Skeletal muscle tissue (tissue), 4 donors: ENCODE measurements around the gene PHLDB1. TPM values are rescaled to one million over a fixed set of nuclear protein-coding genes. Genes with fewer than 3 reads are reported as not detected.

Experiments used
- H3K27ac ChIP-seq: one replicate; pipeline ENCODE4 v1.7.0; 2013; ENCODE audit warnings: mild to moderate bottlenecking, low read depth, low read length, inconsistent platforms
- H3K27me3 ChIP-seq, 3 donors: one replicate each; pipeline ENCODE4 v1.7.0; 2013; ENCODE audit warnings: low read length in 3 of 3; ENCODE audit not compliant: control insufficient read depth in 3 of 3, insufficient read depth in 3 of 3
- H3K36me3 ChIP-seq, 3 donors: one replicate each; pipeline ENCODE4 v1.7.0; 2013; ENCODE audit warnings: low read length in 3 of 3; ENCODE audit not compliant: control insufficient read depth in 3 of 3, insufficient read depth in 3 of 3
- H3K4me1 ChIP-seq, 3 donors: one replicate each; pipeline ENCODE4 v1.7.0; 2013; ENCODE audit warnings: low read length in 3 of 3, mild to moderate bottlenecking in 3 of 3; ENCODE audit not compliant: control insufficient read depth in 3 of 3, insufficient read depth in 3 of 3
- H3K4me3 ChIP-seq, 3 donors: one replicate each; pipeline ENCODE4 v1.7.0; 2013; ENCODE audit warnings: low read length in 3 of 3
- H3K9ac ChIP-seq, 3 donors: one replicate each; pipeline ENCODE4 v1.7.0; 2013; ENCODE audit warnings: low read length in 3 of 3, mild to moderate bottlenecking in 3 of 3, moderate library complexity in 2 of 3, low read depth in 1 of 3
- H3K9me3 ChIP-seq, 3 donors: one replicate each; pipeline ENCODE4 v1.7.0; 2013; ENCODE audit warnings: low read length in 3 of 3; ENCODE audit not compliant: control insufficient read depth in 3 of 3
- total RNA-seq: library from RNA; depleted of rRNA; stranded (reverse); fragments of >200 nt; gene quantifications from one replicate; pipeline ENCODE4 v1.2.3, GENCODE V29; 2014
- donor health status: Osteomylitis.

The PHLDB1 gene
- total RNA-seq, 1 donor from 2014 or later, result 54.8 TPM

DNA sequence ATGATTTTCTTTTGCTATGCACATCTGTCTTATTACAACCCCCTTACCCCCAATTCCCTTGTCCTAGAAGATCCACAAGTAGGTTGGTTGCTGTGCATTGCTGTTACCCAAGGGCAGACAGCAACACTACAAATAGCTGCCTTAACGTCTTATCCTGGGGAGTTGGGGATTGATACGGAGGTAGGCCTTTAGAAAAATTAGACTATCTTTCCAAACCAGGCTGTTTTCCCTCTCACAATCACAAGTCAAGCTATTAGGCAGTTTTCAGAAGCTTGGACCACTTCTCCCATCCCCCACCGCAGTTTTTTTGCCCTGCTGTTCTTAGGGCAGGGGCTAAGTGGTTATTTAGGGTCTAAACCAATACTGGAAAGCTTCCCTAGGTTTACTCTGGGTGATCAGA is 2.8 kb upstream of the PHLDB1 start:
- H3K9ac ChIP-seq, result no peak overlapping the region
- H3K4me1 ChIP-seq, result peaks cover 20 to 37% (median 33%) of the 10 kb centered on the region in 3 donors
- H3K27me3 ChIP-seq, result peaks cover 0 to 9% (median 0%) of the 10 kb centered on the region in 3 donors
- H3K27ac ChIP-seq, result peak overlapping the region; percentile 66
- H3K36me3 ChIP-seq, result peaks cover 15 to 26% (median 23%) of the 10 kb centered on the region in 3 donors
- H3K9me3 ChIP-seq, result no peaks in the 10 kb centered on the region
- H3K4me3 ChIP-seq, result no peak overlapping the region

DNA sequence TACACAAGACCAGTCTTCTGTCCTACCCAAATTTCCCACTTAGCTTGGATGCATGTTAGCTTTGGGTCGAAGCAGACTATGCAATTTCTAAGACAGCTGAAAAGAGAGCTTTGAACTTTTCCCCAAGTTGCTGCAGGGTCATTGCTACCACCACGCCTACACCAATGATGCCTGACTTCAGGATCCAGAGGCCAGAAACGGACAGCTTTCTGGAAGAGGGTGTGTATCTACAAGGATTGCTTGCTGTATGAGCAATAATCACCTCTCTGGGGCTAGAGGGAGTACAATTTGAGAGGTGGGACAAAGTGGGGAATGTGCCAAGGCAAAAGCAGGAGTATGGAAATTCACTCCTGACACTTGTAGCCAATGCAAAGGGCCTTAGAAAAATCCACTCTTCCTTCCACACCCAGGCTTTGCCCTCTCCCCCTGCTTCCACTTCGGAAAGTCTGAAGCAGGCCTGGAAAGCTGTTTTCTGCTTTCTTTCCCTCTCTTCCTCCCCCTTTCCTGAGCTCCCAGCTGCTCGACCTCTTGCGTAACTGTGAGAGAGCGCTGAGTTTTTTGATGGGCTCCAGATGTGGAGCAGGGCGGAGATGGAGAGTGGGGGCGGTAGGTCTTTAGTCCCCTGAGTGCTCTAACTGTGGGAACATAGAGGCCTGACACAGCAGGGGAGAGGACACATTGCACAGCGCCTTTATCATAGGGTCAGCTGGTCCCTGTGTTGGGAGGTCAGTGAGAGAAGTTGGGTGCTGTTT is 2.1 kb upstream of the PHLDB1 start:
- Histone ChIP-seq H3K9me3 (no peaks in the 10 kb centered on the region), H3K36me3 (peaks cover 13 to 18% (median 17%) of the 10 kb centered on the region in 3 donors), H3K4me3 (peak overlapping the region in 1 of 3 donors; percentile 10), H3K27ac (peak overlapping the region; percentile 66), H3K27me3 (peaks cover 0 to 9% (median 0%) of the 10 kb centered on the region in 3 donors), H3K9ac (peak overlapping the region in 2 of 3 donors; percentile 16 to 30), H3K4me1 (peaks cover 24 to 37% (median 33%) of the 10 kb centered on the region in 3 donors)

DNA sequence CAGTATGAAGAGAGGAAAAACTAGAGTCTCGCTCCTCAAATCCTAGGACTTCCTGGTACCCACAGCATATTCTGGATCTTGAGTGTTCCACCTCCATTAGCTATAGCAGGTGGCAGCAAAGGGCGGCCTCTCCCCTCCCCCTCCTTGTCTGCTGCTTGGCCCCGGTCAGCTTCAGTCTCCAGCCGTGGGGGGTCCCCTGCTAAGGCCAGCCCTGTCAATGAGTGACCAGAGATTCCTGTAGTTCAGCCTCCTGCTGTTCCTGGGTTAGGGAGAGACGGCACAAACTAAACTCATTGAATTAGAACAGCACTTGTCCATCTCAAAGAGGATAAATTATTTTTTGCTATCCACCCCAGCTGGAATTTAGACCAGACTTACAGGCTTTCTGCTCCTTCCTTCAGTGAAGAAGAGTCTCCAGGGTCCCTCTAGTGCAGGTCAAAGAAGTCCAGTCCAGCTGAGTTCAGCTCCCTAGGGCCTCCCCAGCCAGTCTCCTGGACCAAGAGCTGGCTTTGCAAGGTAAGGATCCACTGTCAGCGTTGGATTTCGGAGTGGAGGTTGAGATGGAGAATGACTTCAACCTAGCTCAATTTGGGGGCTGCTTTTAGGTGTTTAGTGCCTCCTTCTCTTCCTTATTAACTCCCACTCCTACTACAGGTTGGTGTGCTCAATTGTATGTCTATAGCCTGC is 1.1 kb upstream of the PHLDB1 start:
- Histone ChIP-seq H3K36me3 (peaks cover 10 to 12% (median 11%) of the 10 kb centered on the region in 3 donors), H3K4me1 (peaks cover 24 to 37% (median 36%) of the 10 kb centered on the region in 3 donors), H3K27ac (peak overlapping the region; percentile 66), H3K4me3 (peak overlapping the region in 2 of 3 donors; percentile 33 to 41), H3K9me3 (no peaks in the 10 kb centered on the region), H3K27me3 (peaks cover 0 to 9% (median 0%) of the 10 kb centered on the region in 3 donors), H3K9ac (peak overlapping the region in 1 of 3 donors; percentile 57)

DNA sequence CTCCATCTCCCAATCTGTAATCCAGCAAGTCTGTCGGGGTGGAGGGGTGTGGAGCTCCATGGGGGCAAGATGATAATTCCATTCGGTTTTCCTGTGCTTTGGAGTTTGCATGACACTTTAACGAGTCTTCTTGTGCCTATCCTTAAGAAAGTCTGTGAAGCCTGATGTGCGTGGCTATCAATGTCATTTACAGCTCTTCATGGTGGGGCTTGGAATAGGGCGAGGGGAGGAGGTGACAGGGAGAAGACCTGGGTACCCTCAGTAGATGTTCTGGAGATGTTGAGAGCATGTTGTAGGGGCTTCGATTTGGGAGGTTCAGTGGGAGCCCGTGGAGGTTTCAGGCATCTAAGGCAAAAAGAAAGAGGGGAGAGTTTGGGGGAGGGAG is 579 bp upstream of the PHLDB1 start:
- peaks cover 0 to 9% (median 0%) of the 10 kb centered on the region in 3 donors for H3K27me3 ChIP-seq
- peak overlapping the region; percentile 66 for H3K27ac ChIP-seq
- H3K4me3 ChIP-seq, result peak overlapping the region in 2 of 3 donors; percentile 22 to 33
- H3K36me3 ChIP-seq, result peaks cover 5 to 7% (median 6%) of the 10 kb centered on the region in 3 donors
- no peaks in the 10 kb centered on the region for H3K9me3 ChIP-seq
- peaks cover 24 to 37% (median 37%) of the 10 kb centered on the region in 3 donors for H3K4me1 ChIP-seq
- no peak overlapping the region for H3K9ac ChIP-seq

DNA sequence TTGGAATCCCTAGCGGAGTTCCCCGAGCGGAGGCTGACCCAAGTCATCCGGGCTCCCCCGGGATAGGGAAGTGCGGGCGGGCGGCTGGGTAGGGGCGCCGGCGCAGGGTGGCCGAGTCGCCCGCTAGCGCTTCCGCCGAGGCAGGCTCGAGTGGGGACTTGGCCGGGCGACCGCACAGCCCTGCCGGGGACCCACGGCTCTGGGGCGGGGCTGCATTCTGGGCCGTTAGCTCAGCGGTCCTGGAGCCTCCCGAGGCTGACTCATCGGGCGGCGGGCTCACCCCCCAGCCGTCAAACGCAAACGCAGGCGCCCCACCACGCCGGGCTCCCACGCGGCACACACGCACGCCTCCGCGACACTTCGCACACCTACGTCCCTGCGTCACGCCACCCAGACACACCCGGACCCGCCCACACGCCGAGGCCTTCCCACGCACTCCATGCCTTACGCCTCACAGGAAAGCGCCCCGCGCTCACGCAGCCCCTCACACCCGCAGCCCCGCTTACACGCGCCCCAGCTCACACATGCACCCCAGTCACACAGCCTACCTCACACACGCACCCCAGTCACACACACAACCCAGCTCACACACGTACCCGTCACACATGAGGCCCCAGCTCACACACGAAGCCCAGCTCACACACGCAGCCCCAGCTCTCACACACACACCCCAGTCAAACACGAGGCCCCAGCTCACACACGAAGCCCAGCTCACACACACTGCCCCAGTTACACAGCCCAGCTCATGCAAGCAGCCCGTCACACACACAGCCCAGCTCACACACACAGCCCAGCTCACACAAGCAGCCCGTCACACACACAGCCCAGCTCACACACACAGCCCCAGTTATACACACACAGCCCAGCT is 1.2 kb downstream of the PHLDB1 start:
- Histone ChIP-seq H3K4me3 (peak overlapping the region; percentile 75 to 82 (median 77)), H3K27ac (peak overlapping the region; percentile 88), H3K27me3 (peaks cover 0 to 9% (median 0%) of the 10 kb centered on the region in 3 donors), H3K9me3 (no peaks in the 10 kb centered on the region), H3K4me1 (peaks cover 30 to 44% (median 44%) of the 10 kb centered on the region in 3 donors), H3K36me3 (peaks cover 0 to 5% (median 1%) of the 10 kb centered on the region in 3 donors), H3K9ac (peak overlapping the region; percentile 83 to 89 (median 85))

DNA sequence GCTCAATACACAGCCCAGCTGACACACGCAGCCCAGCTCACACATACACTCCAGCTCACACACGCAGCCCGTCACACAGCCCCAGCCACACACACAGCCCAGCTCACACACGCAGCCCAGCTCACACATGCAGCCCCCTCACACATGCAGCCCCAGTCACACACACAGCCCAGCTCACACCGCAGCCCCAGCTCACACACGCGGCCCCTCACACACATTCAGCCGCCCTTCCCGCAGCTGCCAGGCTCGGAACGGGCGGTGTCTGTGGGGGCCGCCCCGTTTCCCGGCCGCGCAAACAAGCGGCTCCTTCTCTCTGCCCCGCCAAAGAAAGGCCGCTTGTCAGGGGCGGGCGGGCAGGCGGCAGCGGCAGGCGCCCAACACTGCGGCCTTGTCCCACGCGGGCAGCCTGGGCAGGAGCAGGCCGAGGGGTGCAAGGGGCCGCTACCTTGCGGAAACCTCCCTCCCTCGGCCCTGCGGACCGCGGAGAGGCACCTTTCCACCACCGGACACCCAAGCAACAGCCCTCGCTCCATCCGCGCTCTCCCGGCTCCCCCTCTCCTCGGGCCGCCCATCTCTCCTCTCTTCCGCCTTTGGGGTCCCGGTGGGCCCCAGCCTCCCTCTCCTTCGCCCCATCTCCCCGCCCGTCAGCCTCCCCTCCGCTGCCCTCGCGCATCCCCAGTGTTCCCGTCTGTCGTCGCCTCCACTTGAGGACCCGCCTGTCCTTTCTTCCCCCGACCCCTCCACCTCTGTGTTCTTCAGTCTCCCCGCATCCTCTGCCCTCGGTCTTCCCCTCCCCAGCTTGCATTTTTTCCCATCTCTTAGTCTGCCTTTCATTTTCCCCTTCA is 2.2 kb downstream of the PHLDB1 start:
- Histone ChIP-seq H3K27ac (peak overlapping the region; percentile 88), H3K4me3 (peak overlapping the region; percentile 59 to 82 (median 75)), H3K4me1 (peaks cover 30 to 39% (median 38%) of the 10 kb centered on the region in 3 donors), H3K27me3 (peaks cover 0 to 9% (median 0%) of the 10 kb centered on the region in 3 donors), H3K36me3 (peaks cover 5 to 12% (median 11%) of the 10 kb centered on the region in 3 donors), H3K9me3 (no peaks in the 10 kb centered on the region), H3K9ac (peak overlapping the region; percentile 5 to 89 (median 83))

DNA sequence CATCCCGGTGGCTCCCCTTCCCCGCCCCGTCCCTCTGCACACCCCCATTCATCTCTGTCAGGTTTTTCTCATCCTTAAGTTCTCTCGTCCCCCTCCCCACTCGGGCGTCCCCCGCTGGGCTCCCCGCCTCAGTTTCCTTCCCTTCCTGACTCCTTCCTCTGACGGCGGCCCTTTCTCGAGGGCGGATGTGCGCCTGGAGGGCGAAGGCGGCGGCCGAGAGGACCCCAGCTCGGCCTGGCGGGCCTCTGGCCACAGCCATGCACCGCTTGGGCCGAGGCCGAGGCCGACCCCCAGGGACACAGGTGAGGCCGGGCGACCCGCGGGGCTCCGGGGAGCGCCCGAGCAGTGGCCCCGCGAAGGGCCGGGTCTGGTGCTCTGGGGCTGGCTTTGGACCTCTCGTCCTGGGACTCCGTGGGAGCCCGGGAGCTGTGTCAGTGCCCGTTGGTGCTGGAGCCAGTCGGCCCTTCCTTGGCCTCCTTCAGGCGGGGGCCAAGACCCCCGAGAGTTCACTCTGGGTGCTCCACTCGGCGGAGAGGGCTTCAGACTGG is 2.9 kb downstream of the PHLDB1 start:
- peaks cover 28 to 32% (median 31%) of the 10 kb centered on the region in 3 donors for H3K4me1 ChIP-seq
- H3K36me3 ChIP-seq, result peaks cover 7 to 16% (median 11%) of the 10 kb centered on the region in 3 donors
- peak overlapping the region; percentile 59 to 75 (median 61) for H3K4me3 ChIP-seq
- H3K9me3 ChIP-seq, result no peaks in the 10 kb centered on the region
- H3K27me3 ChIP-seq, result peaks cover 0 to 9% (median 0%) of the 10 kb centered on the region in 3 donors
- H3K9ac ChIP-seq, result peak overlapping the region; percentile 33 to 89 (median 83)
- H3K27ac ChIP-seq, result peak overlapping the region; percentile 88

DNA sequence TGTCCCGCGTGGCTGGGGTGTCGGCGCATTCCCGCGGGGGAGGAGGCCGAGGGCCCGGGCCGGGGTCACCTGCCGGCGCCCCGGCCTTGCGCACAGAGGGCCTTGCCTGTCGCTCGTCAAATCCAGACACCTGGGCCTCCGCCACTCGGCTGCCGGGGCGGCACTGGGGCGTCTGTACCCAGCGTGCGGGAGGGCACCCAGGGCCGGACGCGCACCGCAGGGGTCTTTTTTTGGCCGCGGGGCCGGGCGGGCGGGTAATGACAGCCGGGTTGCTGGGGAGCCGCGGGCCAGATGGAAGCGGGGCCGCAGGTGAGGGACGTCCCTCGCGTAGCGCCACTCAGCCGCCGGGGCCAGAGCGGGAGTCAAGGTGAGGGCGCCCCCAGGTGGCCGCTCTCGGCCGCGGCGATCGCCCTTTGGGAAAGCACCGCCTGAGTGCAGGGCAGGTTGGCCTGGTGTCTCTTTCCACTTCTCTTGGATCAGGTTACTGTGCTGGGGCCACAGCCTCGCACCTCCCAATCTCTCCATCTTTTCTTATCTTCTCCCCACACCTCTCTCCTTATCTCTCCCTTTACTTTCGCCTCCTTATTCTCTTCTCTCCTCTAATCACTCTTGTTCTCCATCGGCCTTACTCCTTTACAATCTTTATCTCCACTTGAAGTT is 3.5 kb downstream of the PHLDB1 start:
- peaks cover 8 to 22% (median 13%) of the 10 kb centered on the region in 3 donors for H3K36me3 ChIP-seq
- H3K9me3 ChIP-seq, result no peaks in the 10 kb centered on the region
- H3K27me3 ChIP-seq, result peaks cover 0 to 9% (median 0%) of the 10 kb centered on the region in 3 donors
- peak overlapping the region; percentile 88 for H3K27ac ChIP-seq
- peak overlapping the region; percentile 33 to 89 (median 83) for H3K9ac ChIP-seq
- peak overlapping the region; percentile 56 to 75 (median 61) for H3K4me3 ChIP-seq
- peaks cover 27 to 30% (median 28%) of the 10 kb centered on the region in 3 donors for H3K4me1 ChIP-seq
